Stimulated activated CD8-positive, alpha-beta memory T cell treated with anti-CD3 and anti-CD28 coated beads, Interleukin-12 subunit alpha, Interleukin-12 subunit beta, amount 100 ng/mL, for 1 hour (primary cell): ENCODE results near the gene ELOF1.
"Not testable (repeated sequence)": the region's sequence is repeated elsewhere in the genome, so short reads cannot be mapped to it uniquely, and the experiment has no call there.

Experiments used
- DNase-seq: peaks from one replicate; pipeline ENCODE4 v3.0.0-alpha.2; 2020; ENCODE audit warnings: low read depth

The ELOF1 gene

GRCh38 chr19:11570039-11570462 lies 11.0 kb upstream of the ELOF1 start:
- DNase-seq, result no peak

DNA sequence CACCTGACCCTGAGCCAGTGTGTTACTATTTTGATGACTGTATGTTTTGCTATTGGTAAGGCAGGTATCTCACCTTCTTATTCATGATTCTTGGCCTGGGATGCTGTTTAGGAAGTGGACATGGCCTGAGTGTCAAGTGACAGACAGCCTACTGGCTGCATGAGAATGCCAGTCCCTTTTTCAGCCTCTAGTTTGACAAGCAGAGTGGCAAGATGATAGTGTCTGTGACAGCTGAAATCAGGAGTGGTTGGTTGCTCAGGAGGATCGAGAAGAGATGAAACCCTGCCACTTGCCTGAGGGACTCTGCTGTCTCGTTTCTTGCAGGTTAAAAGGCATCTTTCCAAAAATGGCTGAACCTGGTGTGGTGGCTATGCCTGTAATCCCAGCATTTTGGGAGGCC lies 7.1 kb upstream of the ELOF1 start:
- no peak for DNase-seq

DNA sequence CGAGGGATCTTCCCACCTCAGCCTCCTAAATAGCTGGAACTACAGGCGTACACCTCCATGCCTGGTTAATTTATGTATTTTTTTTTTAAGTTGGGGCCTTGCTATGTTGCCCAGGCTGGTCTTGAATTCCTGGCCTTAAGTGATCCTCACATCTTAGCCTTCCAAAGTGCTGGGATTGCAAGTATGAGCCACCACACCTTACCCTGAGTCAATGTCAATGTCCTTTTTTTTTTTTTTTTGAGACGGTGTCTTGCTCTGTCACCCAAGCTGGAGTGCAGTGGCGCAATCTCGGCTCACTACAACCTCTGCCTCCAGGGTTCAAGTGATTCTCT lies 6.6 kb upstream of the ELOF1 start:
- DNase-seq, result not testable (repeated sequence)

DNA sequence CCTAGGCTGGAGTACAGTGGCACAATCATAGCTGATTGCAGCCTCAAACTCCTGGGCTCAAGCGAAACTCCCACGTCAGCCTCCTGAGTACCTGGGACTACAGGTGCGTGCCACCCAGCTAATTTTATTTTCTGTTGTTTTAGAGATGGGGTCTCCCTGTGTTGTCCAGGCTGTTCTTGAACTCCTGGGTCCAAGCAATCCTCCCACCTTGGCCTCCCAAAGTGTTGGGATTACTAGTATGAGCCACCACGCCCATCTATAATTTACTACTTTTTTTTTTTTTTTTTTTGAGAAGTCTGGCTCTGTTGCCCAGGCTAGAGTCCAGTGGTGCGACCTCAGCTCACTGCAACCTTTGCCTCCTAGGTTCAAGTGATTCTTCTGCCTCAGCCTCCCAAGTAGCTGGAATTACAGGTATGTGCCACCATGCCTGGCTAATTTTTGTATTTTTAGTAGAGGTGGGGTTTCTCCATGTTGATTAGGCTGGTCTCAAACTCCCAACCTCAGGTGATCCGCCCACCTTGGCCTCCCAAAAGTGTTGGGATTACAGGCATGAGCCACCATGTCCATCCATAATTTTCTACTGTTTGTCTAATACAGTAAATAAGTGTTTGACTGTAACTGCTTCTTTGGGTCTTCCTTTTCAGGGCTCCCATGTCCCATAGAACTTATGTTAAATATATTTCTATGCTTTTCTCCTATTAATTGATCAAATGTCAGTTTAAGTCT lies 5.2 kb upstream of the ELOF1 start:
- DNase-seq, result not testable (repeated sequence)

DNA sequence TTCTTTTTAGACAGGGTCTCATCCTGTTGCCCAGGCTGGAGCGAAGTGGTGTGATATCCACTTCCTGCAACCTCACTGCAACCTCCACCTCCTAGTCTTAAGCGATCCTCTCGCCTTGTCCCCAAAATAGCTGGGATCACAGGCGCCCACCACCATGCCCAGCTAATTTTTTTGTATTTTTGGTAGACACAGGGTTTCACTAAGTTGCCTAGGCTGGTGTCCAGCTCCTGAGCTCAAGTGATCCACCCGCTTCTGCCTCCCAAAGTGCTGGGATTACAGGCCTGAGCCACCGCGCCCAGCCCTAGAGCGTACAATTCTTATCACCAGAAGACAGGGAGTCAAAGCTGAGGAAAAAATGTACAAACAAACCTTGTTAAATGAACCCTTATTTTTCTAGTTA lies 4.5 kb upstream of the ELOF1 start:
- no peak for DNase-seq

- peak; percentile 32 for DNase-seq
Observed at GRCh38 chr19:11560404-11561051, 1.5 kb upstream of the ELOF1 start.

DNA sequence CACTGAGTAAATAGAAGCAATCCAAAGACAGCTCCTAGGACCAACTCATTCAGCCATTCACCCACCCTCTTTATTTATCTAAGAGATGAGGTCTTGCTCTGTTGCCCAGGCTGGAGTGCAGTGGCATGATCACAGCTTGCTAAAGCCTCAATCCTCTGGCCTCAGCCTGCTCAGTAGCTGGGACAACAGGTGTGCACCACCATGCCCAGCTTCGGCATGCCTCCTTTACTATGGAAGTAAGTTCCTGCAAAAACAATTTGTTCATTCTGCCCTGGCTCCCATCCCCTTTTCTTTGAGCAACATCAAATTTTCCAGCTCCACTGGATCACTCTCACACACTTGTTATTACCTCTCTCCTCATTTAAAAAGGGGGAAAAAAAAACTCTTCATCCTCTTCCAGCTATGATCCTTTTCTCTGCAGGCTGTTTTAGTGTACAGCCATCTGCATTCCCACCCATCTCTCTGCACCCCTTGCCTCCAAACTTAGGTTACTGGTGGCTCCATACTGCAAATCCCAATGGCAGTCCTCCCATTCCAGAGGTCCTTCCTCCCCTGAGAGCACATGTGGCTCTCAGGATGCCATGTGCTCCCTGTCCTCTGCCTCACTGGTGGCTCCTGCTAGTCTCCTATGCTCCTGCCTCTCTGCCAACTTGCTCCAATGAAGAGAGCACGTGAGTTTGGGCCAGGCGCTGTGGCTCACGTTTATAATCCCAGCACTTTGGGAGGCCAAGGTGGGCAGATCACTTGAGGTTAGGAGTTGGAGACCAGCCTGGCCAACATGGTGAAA lies 2.2 kb downstream of the ELOF1 start:
- DNase-seq, result no peak

- DNase-seq, result no peak
Observed at GRCh38 chr19:11555246-11555645, 3.8 kb downstream of the ELOF1 start.

- DNase-seq, result no peak
Observed at GRCh38 chr19:11554160-11554559, 4.9 kb downstream of the ELOF1 start.

DNA sequence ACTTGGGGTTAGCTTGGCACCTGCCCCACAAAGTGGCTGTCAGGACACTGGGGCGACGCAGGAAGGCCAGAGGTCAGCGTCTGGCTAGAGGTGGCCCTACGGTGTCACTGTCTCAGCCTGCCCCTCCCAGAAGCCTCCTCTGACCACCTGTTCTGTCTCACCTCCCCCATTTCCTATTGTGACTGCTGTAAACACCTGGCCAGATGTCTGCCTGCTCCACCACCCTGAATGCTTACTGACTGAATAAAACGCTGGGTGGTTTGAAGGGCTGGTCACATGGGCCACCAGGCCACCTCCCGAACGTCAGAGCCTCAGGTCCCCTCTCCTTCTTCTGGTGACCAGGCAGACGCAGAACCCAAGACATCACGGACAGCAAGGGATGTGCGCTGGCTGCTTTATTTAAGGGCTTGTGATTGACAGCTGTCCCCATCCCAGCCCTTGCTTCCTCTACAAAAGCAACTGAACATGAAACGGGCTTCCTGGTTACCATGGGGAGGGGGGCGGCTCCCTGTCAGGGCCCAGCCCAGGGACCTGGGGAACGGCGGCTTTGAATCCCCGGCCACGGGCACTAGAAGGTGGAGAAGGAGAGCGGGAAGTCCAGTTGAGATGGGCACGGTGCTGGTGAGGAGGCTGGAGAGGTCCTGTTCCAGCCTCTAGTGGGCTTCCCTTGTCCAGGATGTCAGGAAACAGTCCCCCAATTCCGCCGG lies 6.2 kb downstream of the ELOF1 start:
- DNase-seq, result no peak

DNA sequence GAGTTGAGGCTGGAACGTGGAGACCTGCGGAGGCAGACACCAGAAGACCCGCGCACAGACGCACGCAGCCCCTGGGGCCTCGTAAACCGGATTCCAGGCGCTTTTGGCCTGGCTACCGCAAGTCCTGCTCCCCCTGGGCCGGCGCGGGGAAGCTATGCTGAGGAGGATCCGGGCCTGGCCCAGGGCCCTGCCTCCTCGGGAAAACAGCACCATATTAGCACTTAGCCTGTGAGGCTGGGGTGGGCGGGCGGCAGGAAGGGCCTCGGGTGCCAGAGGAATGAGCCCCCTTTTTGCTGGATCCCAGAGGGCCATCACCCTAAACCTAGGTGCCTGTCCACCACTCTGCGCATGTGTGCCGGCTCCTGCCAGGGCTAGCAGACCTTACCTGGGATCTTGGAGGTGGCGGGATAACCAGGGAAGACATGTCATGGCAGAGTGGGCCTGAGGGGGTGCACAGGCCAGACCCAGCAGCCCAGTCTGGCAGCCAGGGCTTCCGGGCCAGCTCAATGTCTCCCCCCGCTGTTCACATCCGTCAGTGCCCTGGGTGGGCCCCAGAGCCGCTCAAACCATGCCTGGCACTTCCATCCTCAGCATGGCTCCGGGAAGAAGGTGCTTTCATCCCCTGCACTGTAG lies 7.3 kb downstream of the ELOF1 start:
- no peak for DNase-seq

DNA sequence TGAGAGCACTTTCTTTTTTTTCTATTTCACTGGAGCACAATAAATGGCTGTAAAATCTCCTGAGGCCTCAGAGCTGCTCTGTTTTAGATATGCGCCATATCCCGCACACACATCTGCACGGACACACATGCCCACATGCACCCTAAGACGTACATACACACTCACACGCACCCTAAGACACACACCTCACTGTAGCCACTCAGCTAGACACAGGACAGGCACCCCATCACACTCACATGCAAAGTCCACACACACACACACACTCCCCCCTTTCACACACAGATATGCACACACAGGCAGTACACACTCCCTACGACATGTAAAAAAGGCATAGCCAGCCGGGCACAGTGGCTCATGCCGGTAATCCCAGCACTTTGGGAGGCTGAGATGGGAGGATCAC lies 8.8 kb downstream of the ELOF1 start:
- no peak for DNase-seq

GRCh38 chr19:11549386-11549953 lies 9.6 kb downstream of the ELOF1 start:
- DNase-seq, result no peak

DNA sequence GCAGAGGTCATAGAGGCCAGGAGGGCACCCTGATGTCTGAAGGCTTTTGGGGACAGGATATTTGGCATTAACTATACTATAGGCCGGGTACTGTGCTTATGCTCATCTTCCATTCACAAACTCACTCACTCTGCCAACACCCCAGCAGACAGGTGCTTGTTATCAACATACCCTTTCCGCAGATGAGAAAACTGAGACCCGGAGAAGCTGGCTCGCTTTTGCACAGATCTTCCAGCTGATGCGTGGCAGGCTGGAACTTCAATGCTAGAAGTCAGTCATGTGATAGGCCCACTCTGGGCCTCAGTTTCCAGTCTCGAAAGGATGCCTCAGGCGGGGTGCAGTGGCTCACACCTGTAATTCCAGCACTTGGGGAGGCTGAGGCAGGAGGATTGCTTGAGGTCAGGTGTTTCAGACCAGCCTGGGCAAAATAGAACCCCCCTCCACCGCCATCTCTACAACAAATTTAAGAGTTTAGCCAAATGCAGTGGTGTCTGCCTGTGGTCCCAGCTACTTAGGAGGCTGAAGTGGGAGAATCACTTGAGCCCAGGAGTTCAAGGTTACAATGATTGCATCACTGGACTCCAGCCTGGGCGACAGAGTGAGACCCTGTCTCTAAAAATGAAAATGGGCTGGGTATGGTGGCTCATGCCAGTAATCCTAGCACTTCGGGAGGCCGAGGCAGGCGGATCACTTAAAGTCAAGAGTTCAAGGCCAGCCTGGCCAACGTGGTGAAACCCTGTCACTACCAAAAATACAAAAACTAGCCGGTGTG lies 10.9 kb downstream of the ELOF1 start:
- no peak for DNase-seq

DNA sequence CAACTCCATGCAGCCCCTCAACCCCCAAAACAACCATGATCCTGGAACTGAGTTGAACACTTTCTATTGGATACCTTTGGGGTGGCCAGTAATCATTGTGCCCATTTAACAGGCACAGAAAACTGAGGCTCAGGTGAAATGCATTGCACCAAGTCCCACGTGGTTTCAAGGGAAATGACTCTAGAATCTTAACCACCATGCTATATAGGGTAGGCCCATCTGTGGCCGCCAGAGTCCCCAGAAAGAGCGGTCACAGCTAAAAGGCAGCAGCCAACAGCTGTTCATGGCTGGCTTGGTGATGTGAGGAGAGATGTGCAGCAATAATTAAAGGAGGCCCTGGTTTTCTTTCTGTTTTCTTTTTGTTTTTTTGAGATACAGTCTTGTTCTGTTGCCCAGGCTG lies 17.8 kb downstream of the ELOF1 start:
- DNase-seq, result no peak

DNA sequence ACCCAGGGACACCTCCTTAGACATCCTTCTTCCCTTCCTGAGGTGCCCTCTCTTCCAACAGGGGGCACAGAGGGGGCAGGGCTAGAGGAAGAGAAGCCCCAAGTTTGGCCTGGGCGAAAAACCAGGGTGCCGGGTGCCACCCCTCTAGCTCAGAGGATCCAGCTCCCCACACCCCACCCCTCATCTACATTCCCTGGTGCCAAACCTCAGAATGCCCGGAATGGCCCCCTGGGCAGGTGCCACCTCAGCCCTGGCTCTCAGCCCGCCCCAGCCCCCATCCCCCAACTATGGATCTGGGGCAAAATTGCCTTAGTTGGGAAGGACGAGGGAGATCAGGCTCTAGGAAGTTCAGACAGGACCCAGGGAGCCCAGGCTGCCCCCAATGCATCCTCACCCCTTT lies 18.4 kb downstream of the ELOF1 start:
- DNase-seq, result no peak

DNA sequence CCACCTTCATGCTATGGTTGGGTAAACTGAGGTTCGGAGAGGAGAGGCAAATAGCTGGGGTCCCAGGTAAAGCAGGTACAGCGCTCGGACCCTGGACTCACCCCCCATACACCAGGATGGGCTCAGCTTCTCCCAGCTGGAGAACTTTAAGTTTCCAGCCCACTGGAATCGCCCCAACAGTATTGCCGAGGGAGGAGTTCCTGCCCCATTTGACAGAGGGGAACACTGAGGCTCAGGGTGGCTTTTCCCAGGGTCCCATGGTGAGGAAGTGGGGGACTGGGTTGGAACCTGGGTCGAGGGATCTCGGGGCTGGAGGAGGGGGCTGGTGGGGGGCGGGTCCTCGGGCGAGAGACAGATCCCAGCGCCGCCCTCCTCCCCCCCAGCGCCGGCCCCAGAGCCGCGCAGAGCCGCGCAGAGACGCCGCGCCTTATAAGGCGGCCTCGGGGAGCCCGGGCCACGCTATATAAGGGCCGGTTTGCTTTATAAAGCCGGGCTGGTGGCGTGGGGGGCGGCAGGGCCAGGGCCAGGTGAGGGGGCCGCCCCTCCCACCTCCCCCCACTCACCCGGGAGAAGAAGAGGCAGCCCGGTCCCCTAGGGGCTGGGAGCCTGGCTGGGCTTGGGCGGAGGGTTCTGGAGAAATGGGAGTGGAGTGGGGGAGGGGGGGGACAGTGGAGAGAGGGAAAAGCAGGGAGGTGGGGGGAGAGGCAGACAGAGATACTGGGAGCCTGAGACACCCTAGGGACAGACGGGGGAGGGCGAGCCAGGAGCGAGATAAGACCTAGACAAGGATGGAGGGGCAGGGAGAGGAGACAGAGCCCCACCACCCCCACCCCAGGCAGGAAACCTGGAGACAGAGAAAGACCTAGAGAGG lies 19.3 kb downstream of the ELOF1 start:
- no peak for DNase-seq

GRCh38 chr19:11538232-11539036 lies 20.6 kb downstream of the ELOF1 start, which contains the start of gene CNN1:
Gene CNN1 (plus strand): TSS chr19:11538851. CDS start chr19:11538928, 77 bp downstream.
- DNase-seq, result no peak
